Aorta (tissue), 5 donors: ENCODE measurements around the gene DHFR. TPM values are rescaled to one million over a fixed set of nuclear protein-coding genes. Genes with fewer than 3 reads are reported as not detected.
"Not testable (repeated sequence)": the region's sequence is repeated elsewhere in the genome, so short reads cannot be mapped to it uniquely, and the experiment has no call there.

ENCODE experiments used
- ATAC-seq: fragments of 200-7000 bp; cut with Tn5 transposase; one replicate; pipeline ENCODE4 v1.9.1; 2022; ENCODE audit warnings: moderate library complexity; ENCODE audit not compliant: low FRiP score
- DNase-seq, 2 donors: peaks; one replicate each; pipeline ENCODE4 v3.0.0-alpha.2; 2020
- H3K27ac ChIP-seq, 2 donors: one replicate each; pipeline ENCODE4 v1.5.1; 2013; ENCODE audit warnings: low read length in 2 of 2, mild to moderate bottlenecking in 2 of 2, moderate library complexity in 2 of 2, control low read depth in 1 of 2, inconsistent platforms in 1 of 2, low read depth in 1 of 2
- H3K27me3 ChIP-seq, 2 donors: one replicate each; pipeline ENCODE4 v1.6.1; 2013; ENCODE audit warnings: control low read depth in 1 of 2, low read length in 1 of 2, mild to moderate bottlenecking in 1 of 2, moderate library complexity in 1 of 2; ENCODE audit not compliant: insufficient read depth in 2 of 2, control insufficient read depth in 1 of 2
- H3K36me3 ChIP-seq, 2 donors: one replicate each; pipeline ENCODE4 v1.6.1; 2013; ENCODE audit warnings: control low read depth in 1 of 2, low read length in 1 of 2, mild to moderate bottlenecking in 1 of 2; ENCODE audit not compliant: insufficient read depth in 2 of 2, control insufficient read depth in 1 of 2
- H3K4me1 ChIP-seq, 2 donors: one replicate each; pipeline ENCODE4 v1.6.1; 2013; ENCODE audit warnings: low read length in 2 of 2, control low read depth in 1 of 2, mild to moderate bottlenecking in 1 of 2, moderate library complexity in 1 of 2; ENCODE audit not compliant: insufficient read depth in 2 of 2, control insufficient read depth in 1 of 2
- H3K4me3 ChIP-seq, 2 donors: one replicate each; pipeline ENCODE4 v1.5.1; 2013; ENCODE audit warnings: low read length in 2 of 2, control low read depth in 1 of 2, mild to moderate bottlenecking in 1 of 2
- H3K9me3 ChIP-seq: one replicate; pipeline ENCODE4 v1.6.1; 2013; ENCODE audit warnings: mild to moderate bottlenecking, low read length; ENCODE audit not compliant: control insufficient read depth
- WGBS, 2 donors: extraction: QIAGEN DNeasy Blood & Tissue Kit; methylation state at CpG; one replicate each; pipeline ENCODE4 v1.1.7; 2013; 5-methylcytosine and 5-hydroxymethylcytosine counted together
- intact Hi-C, 2 donors: fragments of 100-400 bp; cut with DNase I; formaldehyde crosslinking; loops; one replicate each; pipeline versions ENCODE4 v1.14.2 to v1.15.0; 2022
- polyA plus RNA-seq, 2 donors: library from polyadenylated mRNA; stranded (reverse); fragments of 200-250 nt; gene quantifications; one replicate each; pipeline ENCODE4 v1.2.3, GENCODE V29; 2013
- total RNA-seq, 2 donors: library from RNA; stranded (reverse); fragmentation: NEBNext Ultra II Directional; extraction: Animal tissue kit (Norgen Biotek cat#: 25700); gene quantifications; one replicate each; pipeline ENCODE4 v1.2.1, GENCODE V29; 2021
- donor health status: healthy with polysubstance abuse.
- donor health status: Bipolar disorder and iron deficiency.
- donor health status: DM: no; HTN: no; CAD: no.
- donor health status: DM: no; HTN: no; CAD: no.
- donor health status: DM: yes; HTN: yes; CAD: no.

DHFR gene
- total and polyA plus RNA-seq, 4 donors, result 4.5 to 21.0 (median 8.2) TPM

DNA sequence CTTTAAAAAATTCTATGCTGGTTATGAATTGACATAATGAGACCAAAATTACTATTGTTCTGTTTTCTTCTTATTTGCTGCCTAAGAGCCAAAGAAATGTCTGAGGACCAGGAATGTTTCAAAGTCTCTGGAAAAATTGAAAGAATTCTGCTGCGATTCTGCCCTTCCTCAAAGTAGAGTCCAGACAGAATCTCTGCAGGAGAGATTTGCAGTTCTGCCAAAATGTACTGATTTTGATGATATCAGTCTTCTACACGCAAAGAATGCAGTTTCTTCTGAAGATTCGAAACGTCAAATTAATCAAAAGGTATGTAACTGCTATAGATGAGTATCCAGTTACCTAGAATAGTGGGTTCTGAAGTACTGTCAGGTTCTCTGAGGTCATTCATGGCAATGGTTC is 10.3 kb upstream of the DHFR start:
- intact Hi-C loops, result no loop called here
- DNase-seq (no peak), ATAC-seq (no peak)
- Histone ChIP-seq H3K4me1 (no peaks in the 10 kb centered on the region), H3K4me3 (no peak overlapping the region), H3K27ac (no peak overlapping the region), H3K36me3 (peaks cover 3 to 6% of the 10 kb centered on the region in 2 donors), H3K27me3 (no peaks in the 10 kb centered on the region), H3K9me3 (no peaks in the 10 kb centered on the region)
- WGBS, 2 donors, result 73 to 88% methylated on average over 4 of the region's 4 CpGs

DNA sequence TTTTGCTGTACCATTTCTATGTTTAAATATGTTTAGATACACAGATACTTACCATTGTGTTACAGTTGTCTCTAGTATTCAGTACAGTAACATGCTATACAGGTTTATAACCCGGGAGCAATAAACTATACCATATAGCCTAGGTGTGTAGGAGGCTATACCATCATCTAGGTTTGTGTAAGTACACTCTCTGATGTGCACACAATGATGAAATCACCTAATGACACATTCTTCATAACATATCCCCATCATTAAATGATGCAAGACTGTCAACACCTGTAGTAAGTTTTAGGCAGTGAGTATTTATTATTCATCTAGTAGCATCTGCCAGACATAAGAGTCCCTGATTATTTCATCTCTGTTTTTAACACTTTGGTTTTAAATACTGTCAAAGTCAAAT is 7.3 kb upstream of the DHFR start:
- peaks cover 2 to 6% of the 10 kb centered on the region in 2 donors for H3K36me3 ChIP-seq

DNA sequence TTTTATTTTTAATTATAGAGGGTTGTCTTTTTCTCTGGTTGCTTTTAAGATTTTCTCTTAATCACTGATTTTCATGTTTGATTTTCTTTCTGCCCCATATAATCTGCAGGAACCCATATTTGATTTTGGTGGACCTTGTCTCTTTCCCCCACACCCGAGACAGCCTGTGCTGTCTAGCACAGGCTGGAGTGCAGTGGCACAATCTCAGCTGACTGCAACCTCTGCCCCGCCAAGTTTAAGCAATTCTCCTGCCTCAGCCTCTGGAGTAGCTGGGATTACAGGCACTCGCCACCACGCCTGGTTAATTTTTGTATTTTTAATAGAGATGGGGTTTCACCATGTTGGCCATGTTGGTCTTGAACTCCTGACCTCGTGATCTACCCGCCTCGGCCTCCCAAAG is 5.9 kb upstream of the DHFR start:
- H3K27ac ChIP-seq, H3K4me1 ChIP-seq, DNase-seq, H3K4me3 ChIP-seq, H3K36me3 ChIP-seq, H3K9me3 ChIP-seq, ATAC-seq, H3K27me3 ChIP-seq, intact Hi-C loops: not testable (repeated sequence)
- WGBS, 2 donors, result 91 to 93% methylated on average over 7 of the region's 7 CpGs

More for the DNA sequence above, 7.3 kb upstream of the DHFR start:
- intact Hi-C loops, result no loop called here
- no peak for ATAC-seq
- H3K9me3 ChIP-seq, result no peaks in the 10 kb centered on the region
- WGBS, 2 donors, result 100% methylated on average over 1 of the region's 1 CpG
- no peaks in the 10 kb centered on the region for H3K27me3 ChIP-seq
- no peaks in the 10 kb centered on the region for H3K4me1 ChIP-seq
- H3K27ac ChIP-seq, result no peak overlapping the region
- H3K4me3 ChIP-seq, result no peak overlapping the region
- DNase-seq, result no peak

DNA sequence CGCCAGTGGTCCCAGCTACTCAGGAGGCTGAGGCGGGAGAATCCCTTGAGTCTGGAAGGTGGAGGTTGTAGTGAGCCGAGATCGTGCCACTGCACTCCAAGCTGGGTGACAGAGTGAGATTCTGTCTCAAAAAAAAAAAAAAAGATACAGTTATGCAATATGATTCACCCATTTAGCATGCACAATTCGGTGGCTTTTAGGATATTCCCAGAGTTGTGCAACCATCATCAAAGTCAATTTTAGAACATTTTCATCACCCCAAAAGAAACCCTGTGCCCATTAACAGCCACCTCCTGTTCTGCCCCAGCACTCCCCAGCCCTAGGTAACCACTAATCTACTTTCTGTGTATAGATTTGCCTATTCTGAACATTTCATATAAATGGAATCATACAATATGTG is 4.3 kb upstream of the DHFR start:
- 84 to 85% methylated on average over 5 of the region's 5 CpGs for WGBS, 2 donors
- no peak for ATAC-seq
- intact Hi-C loops, result loop anchor here in 1 of 2 donors (5.0 to 10.0 kb wide), 2 partner anchors 174 to 252 kb away; partner anchors contain the start of genes FAM151B and ZFYVE16
- no peaks in the 10 kb centered on the region for H3K27me3 ChIP-seq
- DNase-seq, result no peak
- no peak overlapping the region for H3K4me3 ChIP-seq
- H3K36me3 ChIP-seq, result peaks cover 2 to 3% of the 10 kb centered on the region in 2 donors
- no peak overlapping the region for H3K27ac ChIP-seq
- no peaks in the 10 kb centered on the region for H3K4me1 ChIP-seq
- no peaks in the 10 kb centered on the region for H3K9me3 ChIP-seq

DNA sequence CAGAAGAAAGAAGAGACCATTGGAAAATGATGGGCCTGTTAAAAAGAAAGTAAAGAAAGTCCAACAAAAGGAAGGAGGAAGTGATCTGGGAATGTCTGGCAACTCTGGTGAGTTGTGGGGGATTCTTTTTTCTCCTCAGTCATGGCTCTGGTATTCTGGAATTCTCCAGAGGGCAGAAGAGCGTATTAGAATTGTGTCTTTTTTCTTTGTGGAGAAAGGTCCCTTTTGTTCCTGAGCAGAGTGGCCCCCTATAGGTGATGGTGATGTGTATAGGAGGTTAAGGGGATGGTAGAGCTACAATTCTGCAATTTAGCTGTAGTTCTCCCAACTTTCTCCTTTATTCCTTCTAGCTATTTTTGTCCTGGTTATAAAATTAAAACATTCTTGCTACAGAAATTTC is 1.6 kb upstream of the DHFR start:
- Histone ChIP-seq H3K27ac (no peak overlapping the region), H3K36me3 (peaks cover 2 to 3% of the 10 kb centered on the region in 2 donors), H3K4me3 (no peak overlapping the region), H3K27me3 (no peaks in the 10 kb centered on the region), H3K9me3 (no peaks in the 10 kb centered on the region), H3K4me1 (no peaks in the 10 kb centered on the region)
- ATAC-seq (no peak), DNase-seq (no peak)
- 38 to 67% methylated on average over 1 of the region's 1 CpG for WGBS, 2 donors
- intact Hi-C loops, result loop anchor here in 1 of 2 donors (5.0 to 10.0 kb wide), 2 partner anchors 172 to 249 kb away; partner anchors contain the start of genes FAM151B and ZFYVE16

DNA sequence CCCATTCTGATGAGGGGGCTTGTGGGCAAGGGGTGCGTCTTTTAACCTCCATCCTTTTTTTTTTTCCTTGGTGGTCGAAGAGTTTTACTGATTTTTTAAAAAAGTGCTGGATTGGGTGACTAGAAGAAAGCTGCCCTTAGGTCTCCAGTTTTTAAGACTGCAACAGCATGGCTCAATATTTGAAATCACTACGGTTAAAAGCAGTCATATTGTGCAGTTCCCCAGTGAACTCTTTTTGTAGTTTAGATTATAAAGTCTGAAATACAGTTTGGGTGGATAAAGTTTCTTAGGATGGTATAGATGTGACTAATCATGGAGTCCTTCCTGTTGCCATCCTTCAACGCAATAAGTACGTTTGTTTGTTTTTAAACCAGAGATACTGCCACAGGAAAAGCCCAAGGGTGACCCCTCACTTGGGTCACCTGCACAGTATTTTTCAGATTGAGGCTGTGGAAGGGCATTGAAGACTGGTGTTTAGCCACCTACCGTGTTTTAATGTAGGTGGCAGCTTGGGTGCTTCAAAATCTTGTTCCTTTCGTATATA is 520 bp upstream of the DHFR start:
- Histone ChIP-seq H3K4me1 (no peaks in the 10 kb centered on the region), H3K9me3 (no peaks in the 10 kb centered on the region), H3K27me3 (no peaks in the 10 kb centered on the region), H3K4me3 (peak overlapping the region; percentile 90 to 99), H3K36me3 (peaks cover 2% of the 10 kb centered on the region in 2 donors), H3K27ac (peak overlapping the region in 1 of 2 donors; percentile 63)
- ATAC-seq (no peak), DNase-seq (no peak)
- intact Hi-C loops, result loop anchor here in 1 of 2 donors (5.0 to 10.0 kb wide), 2 partner anchors 171 to 248 kb away; partner anchors contain the start of genes FAM151B and ZFYVE16
- WGBS, 2 donors, result 21 to 23% methylated on average over 7 of the region's 7 CpGs

DNA sequence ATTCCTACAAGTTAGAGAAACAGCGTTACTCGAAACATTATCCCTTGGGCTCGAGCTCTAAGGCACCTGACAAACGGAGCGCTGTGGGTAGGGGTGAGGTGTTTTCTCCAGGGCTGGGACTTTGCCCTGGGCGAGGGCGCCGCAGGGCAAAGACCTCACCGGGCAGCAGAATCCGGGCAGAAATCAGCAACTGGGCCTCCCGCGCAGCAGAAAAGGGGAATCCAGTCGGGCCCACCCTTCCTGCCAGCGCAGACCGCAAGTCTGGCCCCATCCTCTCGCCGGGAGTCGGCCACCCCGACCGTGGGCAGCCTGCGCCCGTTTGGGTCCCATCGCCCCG is 761 bp downstream of the DHFR start:
- 0 to 1% methylated on average over 22 to 24 of the region's 24 CpGs for whole genome bisulfite sequencing, 2 donors

DNA sequence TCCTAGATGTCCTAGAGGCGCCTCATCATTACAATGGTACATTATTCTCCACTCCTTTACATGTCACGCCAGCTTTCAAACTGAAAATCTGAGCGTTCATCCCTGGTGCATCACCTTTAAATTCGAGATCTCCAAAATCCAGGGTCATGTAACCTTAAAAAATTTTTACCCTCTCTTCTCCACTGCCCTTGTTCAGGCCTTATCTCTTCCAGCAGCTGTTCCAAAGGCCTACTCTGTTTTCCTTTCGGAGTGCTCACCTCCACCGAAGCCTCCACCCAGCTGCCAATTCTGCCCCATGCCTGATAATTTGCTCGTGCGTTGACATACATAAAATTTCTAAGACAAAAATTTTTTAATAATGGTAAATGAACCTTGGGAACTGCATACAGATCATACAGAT is 1.3 kb downstream of the DHFR start:
- no peaks in the 10 kb centered on the region for H3K4me1 ChIP-seq
- H3K4me3 ChIP-seq, result no peak overlapping the region
- DNase-seq, result no peak
- no peaks in the 10 kb centered on the region for H3K36me3 ChIP-seq
- no peaks in the 10 kb centered on the region for H3K9me3 ChIP-seq
- H3K27me3 ChIP-seq, result no peaks in the 10 kb centered on the region
- no peak overlapping the region for H3K27ac ChIP-seq
- no peak for ATAC-seq
- WGBS, 2 donors, result 46 to 54% methylated on average over 8 of the region's 8 CpGs
- intact Hi-C loops, result loop anchor here in 1 of 2 donors (10.0 kb wide), 1 partner anchor 169 kb away; the partner anchor contains the start of gene FAM151B

More for the DNA sequence above, 761 bp downstream of the DHFR start:
- Histone ChIP-seq H3K36me3 (no peaks in the 10 kb centered on the region), H3K9me3 (no peaks in the 10 kb centered on the region), H3K27ac (no peak overlapping the region), H3K4me3 (peak overlapping the region; percentile 27 to 43), H3K27me3 (no peaks in the 10 kb centered on the region), H3K4me1 (no peaks in the 10 kb centered on the region)
- intact Hi-C loops, result loop anchor here in 1 of 2 donors (10.0 kb wide), 1 partner anchor 169 kb away; the partner anchor contains the start of gene FAM151B
- ATAC-seq (no peak), DNase-seq (no peak)

DNA sequence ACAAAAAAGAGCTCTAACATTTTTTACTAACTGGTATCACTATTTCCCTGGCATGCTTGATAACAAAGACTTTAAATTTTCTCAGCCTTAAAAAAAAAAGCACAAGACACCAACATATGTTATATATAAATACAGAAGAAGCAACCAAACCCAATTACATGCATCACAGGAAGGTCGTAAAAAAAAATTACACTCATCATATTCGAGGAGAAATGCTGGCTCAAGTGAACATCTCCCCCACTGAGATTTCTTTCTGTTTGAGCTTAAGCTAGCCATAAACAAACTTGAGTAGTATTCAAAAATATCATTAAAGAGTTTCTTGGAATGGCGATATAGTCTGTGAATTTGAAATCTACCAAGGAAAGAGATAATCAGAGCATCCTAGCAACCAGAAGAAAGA is 7.9 kb downstream of the DHFR start:
- no peak overlapping the region for H3K4me3 ChIP-seq
- no peak for DNase-seq
- ATAC-seq, result no peak
- H3K9me3 ChIP-seq, result no peaks in the 10 kb centered on the region
- H3K36me3 ChIP-seq, result no peaks in the 10 kb centered on the region
- no peaks in the 10 kb centered on the region for H3K4me1 ChIP-seq
- H3K27me3 ChIP-seq, result no peaks in the 10 kb centered on the region
- intact Hi-C loops, result no loop called here
- H3K27ac ChIP-seq, result no peak overlapping the region
- WGBS, 2 donors, result 92% methylated on average over 3 of the region's 3 CpGs
